Chondrocyte (in vitro differentiated cells): ENCODE data around the gene MYO1D. TPM values are rescaled to one million over a fixed set of nuclear protein-coding genes. Genes with fewer than 3 reads are reported as not detected.

ENCODE experiments used
- DNase-seq: peaks from one replicate; pipeline ENCODE4 v3.0.0; 2021; ENCODE audit warnings: mixed read lengths, low spot score
- H3K27ac Mint-ChIP-seq: one replicate; pipeline ENCODE4 v1.8.0; 2021; ENCODE audit warnings: mild to moderate bottlenecking, moderate library complexity, mixed read lengths; ENCODE audit not compliant: unreplicated experiment
- H3K27me3 Mint-ChIP-seq: 2 replicates; pipeline ENCODE4 v1.8.0; 2021; ENCODE audit warnings: low read depth, mixed read lengths
- H3K36me3 Mint-ChIP-seq: 2 replicates; pipeline ENCODE4 v1.8.0; 2021; ENCODE audit warnings: low read depth, mixed read lengths
- H3K4me1 Mint-ChIP-seq: 2 replicates; pipeline ENCODE4 v1.8.0; 2021; ENCODE audit warnings: low read depth, mild to moderate bottlenecking, mixed read lengths
- H3K4me3 Mint-ChIP-seq: one replicate; pipeline ENCODE4 v1.8.0; 2021; ENCODE audit warnings: mild to moderate bottlenecking, moderate library complexity, mixed read lengths; ENCODE audit not compliant: unreplicated experiment
- H3K9me3 Mint-ChIP-seq: 2 replicates; pipeline ENCODE4 v1.8.0; 2021; ENCODE audit warnings: low read depth, mixed read lengths
- total RNA-seq: library from RNA; stranded (reverse); gene quantifications from 3 replicates; pipeline ENCODE4 v1.2.1, GENCODE V29; 2021
- TF ChIP-seq, protein P1 (sequence below): fragments of 200-600 bp; sonication (generic); IDR thresholded peaks from 2 replicates; pipeline ENCODE4 v1.5.0; 2021; ENCODE audit warnings: antibody characterized with exemption, mild to moderate bottlenecking, moderate library complexity

Gene MYO1D
- total RNA-seq, 1 donor from 2014 or later: 107 TPM

DNA sequence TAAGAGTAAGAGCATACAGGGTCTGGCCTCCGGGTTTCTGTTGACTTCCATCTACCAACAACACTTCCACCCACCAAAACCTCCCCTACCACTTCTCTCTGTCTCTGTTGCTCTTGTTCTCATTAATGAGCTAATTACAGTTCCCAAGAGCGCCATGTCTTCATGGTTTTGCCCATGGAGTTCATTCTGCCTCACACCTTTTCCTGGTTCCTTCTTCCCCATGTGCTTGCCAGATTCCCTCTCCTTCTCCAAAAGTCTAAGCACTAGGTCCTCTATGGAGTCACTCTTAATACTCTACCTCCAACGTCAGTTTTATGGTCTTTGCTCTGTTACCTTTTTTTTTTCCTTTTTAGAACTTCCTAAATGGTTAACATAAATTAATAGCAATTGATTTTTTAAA lies 92.8 kb downstream of the MYO1D start:
- no peaks in the 10 kb centered on the region for H3K27me3 Mint-ChIP-seq
- peak overlapping the region; percentile 8 for H3K27ac Mint-ChIP-seq
- TF ChIP-seq, protein P1, sequence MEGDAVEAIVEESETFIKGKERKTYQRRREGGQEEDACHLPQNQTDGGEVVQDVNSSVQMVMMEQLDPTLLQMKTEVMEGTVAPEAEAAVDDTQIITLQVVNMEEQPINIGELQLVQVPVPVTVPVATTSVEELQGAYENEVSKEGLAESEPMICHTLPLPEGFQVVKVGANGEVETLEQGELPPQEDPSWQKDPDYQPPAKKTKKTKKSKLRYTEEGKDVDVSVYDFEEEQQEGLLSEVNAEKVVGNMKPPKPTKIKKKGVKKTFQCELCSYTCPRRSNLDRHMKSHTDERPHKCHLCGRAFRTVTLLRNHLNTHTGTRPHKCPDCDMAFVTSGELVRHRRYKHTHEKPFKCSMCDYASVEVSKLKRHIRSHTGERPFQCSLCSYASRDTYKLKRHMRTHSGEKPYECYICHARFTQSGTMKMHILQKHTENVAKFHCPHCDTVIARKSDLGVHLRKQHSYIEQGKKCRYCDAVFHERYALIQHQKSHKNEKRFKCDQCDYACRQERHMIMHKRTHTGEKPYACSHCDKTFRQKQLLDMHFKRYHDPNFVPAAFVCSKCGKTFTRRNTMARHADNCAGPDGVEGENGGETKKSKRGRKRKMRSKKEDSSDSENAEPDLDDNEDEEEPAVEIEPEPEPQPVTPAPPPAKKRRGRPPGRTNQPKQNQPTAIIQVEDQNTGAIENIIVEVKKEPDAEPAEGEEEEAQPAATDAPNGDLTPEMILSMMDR: no peak
- no peak overlapping the region for H3K4me3 Mint-ChIP-seq
- DNase-seq: no peak
- H3K9me3 Mint-ChIP-seq: peaks cover 6% of the 10 kb centered on the region
- peaks cover 2% of the 10 kb centered on the region for H3K36me3 Mint-ChIP-seq
- peaks cover 9% of the 10 kb centered on the region for H3K4me1 Mint-ChIP-seq

GRCh38 chr17:32783602-32784001 lies 93.3 kb downstream of the MYO1D start:
- no peak overlapping the region for H3K27ac Mint-ChIP-seq
- TF ChIP-seq, protein P1: peak; percentile 95
- peaks cover 9% of the 10 kb centered on the region for H3K4me1 Mint-ChIP-seq
- H3K4me3 Mint-ChIP-seq: no peak overlapping the region
- DNase-seq: no peak
- H3K36me3 Mint-ChIP-seq: peaks cover 2% of the 10 kb centered on the region
- H3K9me3 Mint-ChIP-seq: peaks cover 2% of the 10 kb centered on the region
- no peaks in the 10 kb centered on the region for H3K27me3 Mint-ChIP-seq

DNA sequence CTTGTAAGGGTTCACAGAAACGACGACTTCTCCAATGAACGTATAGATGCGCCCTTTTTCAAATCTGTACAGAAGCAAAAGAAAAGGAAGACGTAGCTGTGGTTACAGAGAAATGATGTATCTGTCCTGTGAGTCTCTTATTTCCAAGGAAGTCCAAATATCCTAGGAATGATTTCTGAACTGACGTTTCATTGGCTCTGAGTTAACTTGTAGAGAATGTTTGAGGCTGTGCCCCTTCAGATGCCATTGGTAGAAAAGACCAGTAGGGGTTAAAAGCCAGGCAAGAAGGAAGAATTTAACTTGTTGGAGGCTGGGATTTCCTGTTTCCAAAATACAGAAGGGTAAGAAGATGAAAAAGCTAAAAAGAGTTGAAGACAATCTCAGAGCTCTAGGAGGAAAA lies 96.2 kb downstream of the MYO1D start:
- Mint-ChIP-seq H3K4me3 (no peak overlapping the region), H3K36me3 (no peaks in the 10 kb centered on the region), H3K27ac (no peak overlapping the region), H3K9me3 (no peaks in the 10 kb centered on the region), H3K4me1 (peaks cover 21% of the 10 kb centered on the region), H3K27me3 (no peaks in the 10 kb centered on the region)
- no peak for DNase-seq
- TF ChIP-seq, protein P1: no peak

DNA sequence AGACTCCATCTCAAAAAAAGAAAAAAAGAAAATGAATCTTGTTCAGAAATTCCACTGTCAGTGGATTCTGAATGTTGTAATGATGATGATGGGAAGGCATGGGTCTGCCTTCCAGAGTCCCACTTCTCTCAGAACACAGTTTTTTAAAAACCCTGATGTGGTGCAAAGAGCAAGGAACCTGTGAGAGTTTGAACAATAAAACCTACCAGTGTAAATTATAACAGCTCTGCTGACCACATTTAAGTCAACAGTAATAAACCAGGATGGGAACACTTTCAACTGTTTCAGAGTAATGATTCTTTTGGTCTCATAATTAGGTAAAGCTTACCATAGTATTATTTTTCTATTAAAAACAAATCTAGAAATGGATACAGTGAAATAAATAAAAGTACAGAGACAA lies 99.0 kb downstream of the MYO1D start:
- no peaks in the 10 kb centered on the region for H3K27me3 Mint-ChIP-seq
- no peak overlapping the region for H3K27ac Mint-ChIP-seq
- H3K36me3 Mint-ChIP-seq: peaks cover 3% of the 10 kb centered on the region
- peaks cover 26% of the 10 kb centered on the region for H3K4me1 Mint-ChIP-seq
- H3K9me3 Mint-ChIP-seq: no peaks in the 10 kb centered on the region
- no peak overlapping the region for H3K4me3 Mint-ChIP-seq
- DNase-seq: no peak
- TF ChIP-seq, protein P1: no peak

GRCh38 chr17:32777436-32777835 lies 99.5 kb downstream of the MYO1D start:
- Mint-ChIP-seq H3K4me1 (peaks cover 24% of the 10 kb centered on the region), H3K36me3 (peaks cover 3% of the 10 kb centered on the region), H3K4me3 (no peak overlapping the region), H3K9me3 (no peaks in the 10 kb centered on the region), H3K27ac (peak overlapping the region; percentile 76), H3K27me3 (no peaks in the 10 kb centered on the region)
- TF ChIP-seq, protein P1: no peak
- DNase-seq: no peak
